Ovary (tissue), 3 donors: ENCODE data around the gene ILKAP.

Experiments used
- CTCF ChIP-seq, 3 donors: fragments of 450-650 bp in 2 of 3; fragments of 200-600 bp in 1 of 3; IDR thresholded peaks; one replicate each; pipeline versions ENCODE4 v1.5.1 to v1.8.0; 2016 to 2022; ENCODE audit warnings: antibody characterized with exemption in 3 of 3, mild to moderate bottlenecking in 1 of 3
- EP300 ChIP-seq: sonication (generic); formaldehyde crosslinking; IDR thresholded peaks from one replicate; pipeline ENCODE4 v1.6.1; 2017; ENCODE audit warnings: antibody characterized with exemption
- POLR2A ChIP-seq: fragments of 450-650 bp; IDR thresholded peaks from one replicate; pipeline ENCODE4 v1.6.1; 2017; ENCODE audit warnings: antibody characterized with exemption, mild to moderate bottlenecking, moderate library complexity
- donor health status: DM: no; HTN: no; CAD: no.

GRCh38 chr2:238251986-238252385 is 48.5 kb upstream of the ILKAP start:
- TF ChIP-seq CTCF (IDR thresholded peaks at IDR 0.05), result no peak
- TF ChIP-seq EP300, result no peak
- no peak for TF ChIP-seq POLR2A
